Liver (tissue), 9 donors: Measurements from ENCODE around the gene RGL1. TPM values are rescaled to one million over a fixed set of nuclear protein-coding genes. Genes with fewer than 3 reads are reported as not detected.

ENCODE experiments used
- DNase-seq: peaks from one replicate; pipeline ENCODE4 v3.0.0-alpha.2; 2017; ENCODE audit warnings: low spot score
- H3K27ac ChIP-seq, 2 donors: one replicate each; pipeline ENCODE4 v1.7.0; 2013; ENCODE audit warnings: inconsistent platforms in 2 of 2, low read length in 2 of 2, control low read depth in 1 of 2, low read depth in 1 of 2, mild to moderate bottlenecking in 1 of 2
- H3K27me3 ChIP-seq, 4 donors: one replicate each; pipeline versions ENCODE4 v1.6.1 to v1.7.0; 2013; ENCODE audit warnings: low read length in 3 of 4, inconsistent platforms in 1 of 4, mild to moderate bottlenecking in 1 of 4, moderate library complexity in 1 of 4; ENCODE audit not compliant: control insufficient read depth in 4 of 4, insufficient read depth in 4 of 4
- H3K36me3 ChIP-seq, 4 donors: one replicate each; pipeline versions ENCODE4 v1.6.1 to v1.7.0; 2013; ENCODE audit warnings: low read length in 3 of 4, mild to moderate bottlenecking in 3 of 4, low read depth in 1 of 4, moderate library complexity in 1 of 4; ENCODE audit not compliant: control insufficient read depth in 4 of 4, insufficient read depth in 3 of 4
- H3K4me1 ChIP-seq, 4 donors: one replicate each; pipeline versions ENCODE4 v1.6.1 to v1.7.0; 2013; ENCODE audit warnings: low read length in 3 of 4, mild to moderate bottlenecking in 3 of 4, moderate library complexity in 1 of 4; ENCODE audit not compliant: control insufficient read depth in 4 of 4, insufficient read depth in 4 of 4
- H3K4me3 ChIP-seq, 3 donors: one replicate each; pipeline versions ENCODE4 v1.6.1 to v1.7.0; 2013; ENCODE audit warnings: low read length in 3 of 3, control low read depth in 1 of 3, low read depth in 1 of 3, mild to moderate bottlenecking in 1 of 3
- H3K9ac ChIP-seq, 2 donors: one replicate each; pipeline ENCODE4 v1.7.0; 2013; ENCODE audit warnings: low read length in 2 of 2, mild to moderate bottlenecking in 2 of 2, moderate library complexity in 2 of 2, control low read depth in 1 of 2, low read depth in 1 of 2
- H3K9me3 ChIP-seq, 4 donors: one replicate each; pipeline versions ENCODE4 v1.6.1 to v1.7.0; 2013; ENCODE audit warnings: low read length in 3 of 4; ENCODE audit not compliant: control insufficient read depth in 4 of 4
- ATF3 ChIP-seq: IDR thresholded peaks from 2 replicates; pipeline ENCODE4 v1.6.1; 2016; ENCODE audit warnings: antibody characterized with exemption
- CTCF ChIP-seq: fragments of 150-350 bp; IDR thresholded peaks from 2 replicates; pipeline ENCODE4 v1.5.1; 2017; ENCODE audit warnings: improper control_type of control experiment, low read depth, low read length; ENCODE audit not compliant: missing input control
- EGR1 ChIP-seq, 2 donors: IDR thresholded peaks; 2 replicates each; pipeline ENCODE4 v1.6.1; 2016 to 2018; ENCODE audit warnings: antibody characterized with exemption in 2 of 2, low read depth in 2 of 2
- FOXA1 ChIP-seq: IDR thresholded peaks from 2 replicates; pipeline ENCODE4 v1.6.1; 2016; ENCODE audit warnings: antibody characterized with exemption
- FOXA2 ChIP-seq: IDR thresholded peaks from 2 replicates; pipeline ENCODE4 v1.6.1; 2016; ENCODE audit warnings: antibody characterized with exemption
- GABPA ChIP-seq, 2 donors: IDR thresholded peaks in 1 of 2; conservative IDR thresholded peaks in 1 of 2; 2 replicates each; pipeline ENCODE4 v1.6.1; 2016; ENCODE audit warnings: antibody characterized with exemption in 2 of 2, mild to moderate bottlenecking in 1 of 2, moderate library complexity in 1 of 2
- HNF4A ChIP-seq, 2 donors: conservative IDR thresholded peaks; 2 replicates each; pipeline ENCODE4 v1.6.1; 2016; ENCODE audit warnings: antibody characterized with exemption in 2 of 2, mild to moderate bottlenecking in 2 of 2
- NR2F2 ChIP-seq: IDR thresholded peaks from 2 replicates; pipeline ENCODE4 v1.6.1; 2016; ENCODE audit warnings: antibody characterized with exemption
- RAD21 ChIP-seq, 2 donors: IDR thresholded peaks; 2 replicates each; pipeline ENCODE4 v1.6.1; 2016; ENCODE audit warnings: antibody characterized with exemption in 2 of 2, mild to moderate bottlenecking in 2 of 2
- REST ChIP-seq: IDR thresholded peaks from 2 replicates; pipeline ENCODE4 v1.6.1; 2016; ENCODE audit warnings: antibody characterized with exemption, mild to moderate bottlenecking
- RXRA ChIP-seq, 2 donors: IDR thresholded peaks; 2 replicates each; pipeline ENCODE4 v1.6.1; 2017 to 2018; ENCODE audit warnings: antibody characterized with exemption in 2 of 2, mild to moderate bottlenecking in 1 of 2
- SP1 ChIP-seq: IDR thresholded peaks from 2 replicates; pipeline ENCODE4 v1.6.1; 2018; ENCODE audit warnings: antibody characterized with exemption, mild to moderate bottlenecking
- ZBTB33 ChIP-seq: IDR thresholded peaks from 2 replicates; pipeline ENCODE4 v1.6.1; 2016; ENCODE audit warnings: antibody characterized with exemption
- WGBS: extraction: QIAGEN DNeasy Blood & Tissue Kit; methylation state at CpG from one replicate; pipeline ENCODE4 v1.1.7; 2013; 5-methylcytosine and 5-hydroxymethylcytosine counted together
- polyA plus RNA-seq, 2 donors: library from polyadenylated mRNA; stranded (reverse) in 1 of 2; unstranded in 1 of 2; fragments of 200-250 nt in 1 of 2; fragments of >200 nt in 1 of 2; fragmentation: Nextera tagmentation in 1 of 2; extraction: Ambion mirVana in 1 of 2; gene quantifications; one replicate each; pipeline versions ENCODE4 v1.2.1 to v1.2.3, GENCODE V29; 2013 to 2015
- total RNA-seq, 2 donors: library from RNA; depleted of rRNA; stranded (reverse); fragments of >200 nt; gene quantifications; one replicate each; pipeline ENCODE4 v1.2.3, GENCODE V29; 2014
- donor health status: healthy.
- donor health status: healthy.
- donor health status: healthy.
- donor health status: healthy.
- donor health status: healthy.

RGL1 gene
- total and polyA plus RNA-seq, 4 donors, result 3.9 to 15.3 (median 8.9) TPM

- TF ChIP-seq ZBTB33 (no peak), SP1 (no peak), RXRA (IDR thresholded peaks at IDR 0.05) (no peak), CTCF (no peak)
Observed at GRCh38 chr1:183787704-183788103, 17.2 kb upstream of the RGL1 start (continued).

- H3K36me3 ChIP-seq, result no peaks in the 10 kb centered on the region
- no peak overlapping the region for H3K9ac ChIP-seq
- H3K4me1 ChIP-seq, result no peaks in the 10 kb centered on the region
- no peaks in the 10 kb centered on the region for H3K9me3 ChIP-seq
- H3K27ac ChIP-seq, result no peak overlapping the region
- H3K27me3 ChIP-seq, result no peaks in the 10 kb centered on the region
- no peak overlapping the region for H3K4me3 ChIP-seq
- no peak for DNase-seq
- TF ChIP-seq REST (no peak), FOXA2 (no peak), EGR1 (IDR thresholded peaks at IDR 0.05; ENCODE audit: low read depth in 2 of 2) (no peak), HNF4A (conservative IDR thresholded peaks at IDR 0.05) (no peak), RXRA (IDR thresholded peaks at IDR 0.05) (no peak), RAD21 (IDR thresholded peaks at IDR 0.05) (no peak), NR2F2 (no peak), ATF3 (no peak), SP1 (no peak), FOXA1 (no peak), GABPA (IDR thresholded peaks at IDR 0.05 in 1 of 2, conservative IDR thresholded peaks at IDR 0.05 in 1 of 2) (no peak)
Observed at GRCh38 chr1:183791319-183791718, 13.6 kb upstream of the RGL1 start.

GRCh38 chr1:183792300-183792699 is 12.6 kb upstream of the RGL1 start:
- no peak overlapping the region for H3K4me3 ChIP-seq
- 90% methylated on average over 2 of the region's 2 CpGs for WGBS
- no peaks in the 10 kb centered on the region for H3K9me3 ChIP-seq

More at GRCh38 chr1:183792300-183792699, 12.6 kb upstream of the RGL1 start:
- Histone ChIP-seq H3K36me3 (no peaks in the 10 kb centered on the region), H3K27ac (no peak overlapping the region), H3K4me1 (no peaks in the 10 kb centered on the region), H3K27me3 (no peaks in the 10 kb centered on the region), H3K9ac (no peak overlapping the region)
- TF ChIP-seq RAD21 (IDR thresholded peaks at IDR 0.05) (no peak), SP1 (no peak), ZBTB33 (no peak)
- DNase-seq, result no peak
